HG02981 (cell line): Measurements from ENCODE around the gene PCBP3.
"Not testable (repeated sequence)": the region's sequence is repeated elsewhere in the genome, so short reads cannot be mapped to it uniquely, and the experiment has no call there.

Experiments
- ATAC-seq: cut with Tn5 transposase; IDR thresholded peaks from one replicate; pipeline ENCODE4 v1.9.1; 2021; ENCODE audit warnings: mild to moderate bottlenecking, moderate library complexity; ENCODE audit not compliant: unreplicated experiment

The PCBP3 gene

DNA sequence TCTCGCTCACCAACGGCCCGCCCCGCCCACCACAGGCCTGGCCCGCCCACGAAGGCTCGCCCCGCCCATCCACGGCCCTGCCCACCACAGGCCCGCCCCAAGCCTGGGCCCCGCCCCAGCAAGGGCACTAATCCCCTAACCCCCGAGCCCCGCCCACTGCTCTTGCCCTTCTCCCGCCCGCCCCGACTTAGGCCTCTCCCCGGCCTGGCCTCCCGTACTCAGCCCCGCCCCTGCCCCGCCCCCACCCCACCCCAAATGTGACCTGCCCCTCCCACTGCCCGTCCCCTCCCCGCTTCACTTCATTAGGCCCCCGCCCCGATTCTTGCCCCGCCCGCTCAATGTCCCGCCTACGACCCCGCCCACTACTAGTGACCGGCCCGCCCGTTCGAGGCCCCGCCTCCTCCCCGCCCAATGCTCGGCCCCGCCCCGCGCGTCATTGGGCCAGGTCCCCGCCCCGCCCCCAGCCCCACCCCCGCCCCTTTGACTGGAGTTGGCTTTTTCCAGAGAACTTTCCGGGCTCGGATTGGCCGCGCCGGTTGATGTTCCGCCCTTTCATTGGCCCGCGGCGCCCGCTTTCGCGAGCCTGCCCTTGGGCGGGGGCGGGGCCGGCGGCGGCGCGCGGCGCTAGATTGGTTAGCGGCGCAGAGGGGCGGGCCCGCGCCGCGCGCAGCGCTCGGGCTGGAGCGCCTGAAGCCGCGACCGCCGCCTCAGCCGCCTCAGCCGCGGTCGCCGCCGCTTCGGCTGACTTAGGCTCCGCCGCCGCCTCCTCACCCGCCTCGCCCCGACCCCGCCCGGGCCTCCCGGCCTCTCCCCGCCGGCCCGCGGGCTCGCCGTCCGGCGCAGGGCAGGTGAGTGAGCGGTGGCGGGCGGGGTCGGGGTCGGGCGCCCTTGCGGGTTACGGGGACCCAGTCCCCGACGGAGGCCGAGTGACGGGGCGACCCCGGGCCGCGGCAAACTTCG, at the start of gene PCBP3:
Gene PCBP3, plus strand, starts transcription at position 705 of the 960 bp plus-strand sequence. CDS start 206,361 bp downstream, outside the sequence.
- ATAC-seq = peak; percentile 55

GRCh38 chr21:45594721-45595489, 48.6 kb upstream of the PCBP3 start:
- ATAC-seq = no peak

- no peak for ATAC-seq
Observed at GRCh38 chr21:45595574-45596295, 47.8 kb upstream of the PCBP3 start.

DNA sequence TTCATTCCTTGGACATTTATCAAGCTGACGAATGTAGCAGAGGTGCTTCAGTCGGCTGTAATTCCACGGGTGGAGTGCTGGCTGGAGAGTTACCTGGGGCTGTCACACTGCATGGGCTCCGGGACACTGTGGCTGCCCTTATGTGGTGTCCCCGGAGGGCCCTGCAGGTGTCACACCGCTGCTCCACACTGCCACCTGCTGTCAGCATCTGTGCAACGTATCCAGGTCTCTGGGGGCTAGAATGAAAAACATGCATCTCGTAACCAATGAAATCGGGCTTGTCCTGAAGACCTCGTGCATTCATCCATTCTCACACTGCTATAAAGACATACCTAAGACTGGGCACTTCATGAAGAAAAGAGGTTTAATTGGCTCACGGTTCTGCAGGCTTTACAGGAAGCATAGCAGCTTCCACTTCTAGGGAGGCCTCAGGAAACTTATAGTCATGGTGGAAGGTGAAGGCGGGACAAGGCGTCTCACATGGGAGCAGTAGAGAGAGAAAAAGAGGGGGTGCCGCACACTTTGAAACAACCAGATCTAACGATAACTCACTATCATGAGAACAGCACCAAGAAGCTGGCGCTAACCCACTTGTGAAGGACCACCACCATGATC, 46.7 kb upstream of the PCBP3 start:
- ATAC-seq = no peak

- ATAC-seq = no peak
Observed at GRCh38 chr21:45598109-45598508, 45.4 kb upstream of the PCBP3 start.

DNA sequence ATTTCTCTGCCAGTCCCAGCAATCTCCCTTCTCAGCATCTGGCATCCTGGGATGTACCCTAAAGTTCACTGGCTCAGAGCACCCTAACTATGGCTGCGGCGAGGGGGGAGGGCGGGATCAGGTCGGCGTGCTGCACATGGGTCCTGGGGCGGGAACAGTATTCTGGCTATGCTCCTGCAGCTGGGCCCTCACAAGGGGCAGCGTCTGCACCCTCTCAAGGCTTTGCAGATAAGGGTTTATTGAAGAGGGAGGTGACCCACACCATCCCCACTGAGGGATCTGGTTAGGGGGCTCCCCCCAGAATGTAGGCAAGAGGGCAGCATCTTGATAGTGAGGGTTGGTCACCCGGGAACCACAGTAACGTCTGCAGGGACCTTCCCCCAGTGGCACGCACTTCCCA, 44.9 kb upstream of the PCBP3 start:
- ATAC-seq = no peak

DNA sequence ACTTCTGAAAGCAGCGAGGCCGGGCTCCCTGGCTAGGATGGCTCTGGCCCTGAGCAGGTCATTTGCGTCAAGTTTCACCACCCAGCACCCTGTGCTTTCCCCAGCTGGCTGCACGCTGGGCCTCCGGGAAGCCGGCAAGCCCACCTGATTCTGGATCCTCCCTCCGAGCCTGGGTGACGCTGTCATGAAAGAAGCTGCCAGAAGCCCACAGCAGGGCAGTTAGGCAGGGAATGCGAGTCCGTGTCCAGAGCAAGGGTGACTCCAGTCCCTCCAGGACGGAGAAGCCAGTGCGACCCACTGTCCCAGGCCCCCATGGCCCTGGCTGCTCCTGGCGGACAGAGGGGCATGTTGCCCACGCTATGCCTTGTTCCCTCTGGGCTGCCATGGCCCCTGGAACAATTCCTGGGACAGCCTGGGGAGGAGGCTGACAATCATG, 44.4 kb upstream of the PCBP3 start:
- no peak for ATAC-seq

DNA sequence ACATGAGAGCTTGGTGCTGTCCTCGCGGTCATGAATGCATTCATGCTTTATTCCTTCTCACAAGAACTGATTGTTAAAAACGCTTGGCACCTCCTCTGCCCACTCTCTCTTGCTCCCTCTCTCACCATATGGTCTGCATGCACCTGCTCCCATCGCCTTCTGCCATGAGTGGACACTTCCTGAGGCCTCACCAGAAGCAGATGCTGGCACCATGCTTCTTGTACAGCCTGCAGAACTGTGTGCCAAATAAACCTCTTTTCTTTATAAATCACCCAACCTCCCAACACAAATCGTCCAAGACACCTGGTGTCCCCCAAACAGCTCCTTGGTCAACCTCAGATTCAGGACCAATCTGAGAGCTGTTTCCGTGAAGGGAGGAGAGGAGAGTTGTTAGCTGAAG, 43.3 kb upstream of the PCBP3 start:
- no peak for ATAC-seq

GRCh38 chr21:45601551-45601950, 42.0 kb upstream of the PCBP3 start:
- ATAC-seq = no peak

DNA sequence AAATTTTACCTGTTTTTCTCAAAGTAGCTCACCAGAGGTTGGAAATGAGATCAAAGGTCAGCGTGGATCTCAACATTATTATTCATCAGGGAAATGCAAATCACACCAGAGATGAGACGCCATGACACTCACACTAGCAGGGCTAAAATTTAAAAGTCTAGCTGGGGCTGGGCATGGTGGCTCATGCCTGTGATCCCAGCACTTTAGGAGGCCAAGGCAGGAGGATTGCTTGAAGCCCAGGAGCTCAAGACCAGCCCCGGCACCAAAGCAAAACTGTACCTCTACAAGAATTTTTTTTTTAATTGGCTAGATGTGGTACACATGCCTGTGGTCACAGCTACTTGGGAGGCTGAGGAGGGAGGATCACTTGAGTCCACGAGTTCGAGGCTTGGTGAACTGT, 41.4 kb upstream of the PCBP3 start:
- ATAC-seq = no peak

- no peak for ATAC-seq
Observed at GRCh38 chr21:45603481-45603880, 40.0 kb upstream of the PCBP3 start.

DNA sequence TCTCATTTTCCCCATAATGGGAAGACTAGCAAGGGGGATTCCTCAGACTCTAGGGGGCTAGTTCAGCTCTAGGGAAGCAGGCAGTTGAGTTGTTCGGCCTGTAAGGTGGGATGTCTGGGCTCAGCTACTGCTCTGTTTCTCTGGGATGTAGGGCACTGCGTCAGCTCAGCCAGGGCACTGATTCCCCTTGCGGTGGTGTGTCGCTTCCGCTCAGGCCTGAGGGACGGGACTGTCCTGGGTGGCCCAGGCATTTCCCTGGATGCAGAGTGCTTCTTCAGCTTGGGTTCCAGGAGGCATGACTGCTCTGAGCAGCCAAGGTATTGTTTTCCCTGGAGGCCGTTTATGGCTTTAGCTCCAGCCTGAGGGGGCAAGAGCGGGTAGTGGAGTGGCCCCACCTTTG, 38.8 kb upstream of the PCBP3 start:
- ATAC-seq = not testable (repeated sequence)

DNA sequence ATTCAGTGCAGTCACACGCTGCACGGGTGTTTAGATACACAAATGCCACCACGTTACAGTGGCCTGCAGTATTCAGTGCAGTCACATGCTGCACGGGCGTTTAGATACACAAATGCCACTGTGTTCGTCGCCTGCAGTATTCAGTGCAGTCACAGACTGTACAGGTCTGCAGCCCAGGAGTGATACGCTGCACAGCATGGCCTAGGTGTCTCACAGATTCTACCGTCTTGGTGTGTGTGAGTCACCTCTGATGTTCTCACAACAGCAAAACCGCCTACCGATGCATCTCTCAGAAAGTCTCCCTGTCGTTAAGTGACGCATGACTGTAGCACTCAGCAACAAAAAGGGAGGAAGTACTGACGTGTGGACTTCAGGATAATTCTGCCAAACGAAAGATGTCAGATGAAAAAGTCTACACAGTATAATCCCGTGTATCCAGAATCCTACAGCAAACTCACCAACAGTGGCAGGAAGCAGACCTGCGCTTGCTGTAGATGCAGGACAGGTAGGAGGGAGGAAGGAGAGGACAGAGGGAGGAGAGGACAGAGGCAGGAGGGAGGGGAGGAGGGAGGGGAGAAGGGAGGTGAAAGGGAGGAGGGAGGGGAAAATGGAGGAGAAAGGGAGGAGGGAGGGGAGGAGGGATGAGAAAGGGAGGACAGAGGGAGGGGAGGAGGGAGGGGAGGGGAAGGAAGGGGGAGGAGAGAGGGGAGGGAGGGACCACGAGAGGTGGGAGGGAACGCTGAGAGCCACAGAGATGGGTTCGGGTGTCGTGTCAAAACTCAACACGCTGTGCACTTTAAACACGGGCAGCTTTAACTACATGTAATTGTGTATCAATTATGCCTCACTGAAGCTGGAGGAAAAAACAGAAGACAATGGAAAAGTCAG, 36.3 kb upstream of the PCBP3 start:
- no peak for ATAC-seq

DNA sequence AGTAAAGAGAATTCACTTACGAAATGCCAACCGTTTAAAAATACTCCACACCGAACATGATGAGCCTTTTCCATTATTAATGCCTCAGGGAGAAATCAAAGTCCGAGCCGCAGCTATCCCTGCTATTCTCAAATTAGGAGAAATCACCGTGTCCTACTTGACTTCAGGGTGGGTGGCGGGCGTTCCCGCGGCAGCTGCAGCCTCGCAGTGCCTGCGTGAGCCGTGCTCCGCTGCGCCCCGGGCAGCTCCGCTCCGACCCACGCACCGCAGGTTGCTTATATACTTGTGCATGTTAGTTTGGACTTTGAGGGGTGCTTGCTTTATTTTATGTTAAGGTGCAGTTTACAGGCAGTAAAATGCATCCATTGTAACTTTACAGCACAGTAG, 35.6 kb upstream of the PCBP3 start:
- no peak for ATAC-seq

DNA sequence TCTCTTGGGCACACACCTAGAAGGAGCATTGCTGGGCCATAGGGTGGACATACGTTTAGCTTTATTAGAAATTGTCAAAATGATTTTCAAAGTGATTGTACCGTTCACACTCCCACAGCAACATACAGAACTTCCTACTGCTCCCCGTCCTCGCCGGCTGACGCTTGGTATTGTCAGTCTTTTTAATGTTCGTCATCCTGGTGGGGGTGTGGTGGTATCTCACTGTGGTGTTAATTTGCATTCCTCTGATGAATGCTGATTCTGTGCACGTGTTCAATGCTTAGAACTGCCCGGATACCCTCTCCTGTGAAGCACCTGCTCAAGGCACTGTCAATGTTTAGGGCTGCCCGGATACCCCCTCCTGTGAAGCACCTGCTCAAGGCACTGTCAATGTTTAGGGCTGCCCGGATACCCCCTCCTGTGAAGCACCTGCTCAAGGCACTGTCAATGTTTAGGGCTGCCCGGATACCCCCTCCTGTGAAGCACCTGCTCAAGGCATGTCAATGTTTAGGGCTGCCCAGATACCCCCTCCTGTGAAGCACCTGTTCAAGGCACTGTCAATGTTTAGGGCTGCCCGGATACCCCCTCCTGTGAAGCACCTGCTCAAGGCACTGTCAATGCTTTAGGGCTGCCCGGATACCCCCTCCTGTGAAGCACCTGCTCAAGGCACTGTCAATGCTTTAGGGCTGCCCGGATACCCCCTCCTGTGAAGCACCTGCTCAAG, 34.6 kb upstream of the PCBP3 start:
- not testable (repeated sequence) for ATAC-seq

- not testable (repeated sequence) for ATAC-seq
Observed at GRCh38 chr21:45609616-45610015, 33.9 kb upstream of the PCBP3 start.

- ATAC-seq = no peak
Observed at GRCh38 chr21:45611296-45611695, 32.2 kb upstream of the PCBP3 start.

- no peak for ATAC-seq
Observed at GRCh38 chr21:45611939-45612664, 31.4 kb upstream of the PCBP3 start.
